ENCODE data around the gene LRTM2.
"Not testable (repeated sequence)": the region's sequence is repeated elsewhere in the genome, so short reads cannot be mapped to it uniquely, and the experiment has no call there.

LRTM2 gene

DNA sequence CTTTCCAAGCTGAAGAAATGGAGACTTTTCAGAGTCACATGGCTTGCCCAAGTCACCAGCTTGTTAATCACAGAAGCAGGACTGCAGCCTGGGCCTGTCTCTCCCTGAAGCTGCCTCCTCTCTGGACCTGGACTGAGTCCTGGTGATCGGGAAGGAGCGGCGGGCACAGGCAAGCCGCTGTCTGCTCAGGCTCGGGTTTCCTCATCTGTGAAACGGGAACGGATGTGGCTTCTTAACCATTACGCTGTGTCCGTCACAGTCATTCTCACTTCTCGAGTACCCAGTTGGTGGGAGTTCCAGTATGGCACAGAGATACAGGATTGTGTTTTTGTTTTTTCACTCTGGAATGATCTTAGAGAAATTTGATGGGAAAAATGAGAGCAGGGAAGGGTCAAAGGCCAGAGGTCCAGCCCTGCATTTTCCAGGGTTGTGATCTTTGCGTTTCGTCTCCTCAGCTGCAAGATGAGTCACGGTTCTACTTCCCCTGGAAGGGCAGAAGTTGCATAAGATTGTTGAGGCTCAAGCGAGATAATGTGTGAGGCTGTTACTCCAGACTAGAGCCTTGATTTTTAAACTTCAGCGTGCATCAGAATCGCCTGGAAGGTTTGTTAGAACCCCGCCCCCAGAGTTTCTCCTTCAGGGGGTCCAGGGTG lies 7.6 kb upstream of the LRTM2 start:
- DNase-seq: no peak

DNA sequence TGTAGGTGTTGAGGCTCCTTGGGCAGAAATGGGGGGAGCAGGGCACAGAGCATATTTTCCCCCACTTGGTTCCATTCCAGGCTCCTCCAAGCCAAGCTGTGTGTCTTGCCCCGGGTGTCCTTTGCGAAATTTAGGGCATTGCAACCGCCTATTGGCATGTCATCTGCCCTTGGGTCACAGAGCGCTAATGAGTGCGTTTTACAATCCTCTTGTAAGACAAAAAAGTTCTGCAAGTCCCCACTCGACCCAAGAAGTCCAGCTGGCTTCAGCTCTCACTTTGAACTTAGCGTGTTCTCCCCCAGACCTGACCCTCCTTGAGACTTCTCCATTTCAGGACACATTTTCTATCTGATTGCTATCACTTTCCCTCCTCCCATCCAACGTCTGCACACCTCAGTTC lies 6.1 kb upstream of the LRTM2 start:
- no peak for DNase-seq

DNA sequence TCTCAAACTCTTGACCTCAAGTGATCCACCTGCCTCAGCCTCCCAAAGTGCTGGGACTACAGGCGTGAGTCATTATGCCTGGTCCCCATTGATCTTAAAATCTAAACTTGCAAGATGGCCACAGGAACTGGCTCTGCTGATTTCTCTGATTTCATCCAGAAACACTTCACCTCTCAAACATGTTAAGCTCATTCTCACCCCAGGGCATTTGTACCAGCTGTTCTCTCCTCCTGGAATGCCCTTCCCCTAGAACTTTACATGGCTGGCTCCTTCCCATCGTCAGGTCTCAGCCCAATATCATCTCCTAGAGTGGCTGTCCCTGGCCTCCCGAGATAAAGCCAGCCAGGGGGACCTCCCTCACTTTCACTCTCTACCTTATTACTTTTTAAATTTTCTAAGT lies 5.3 kb upstream of the LRTM2 start:
- DNase-seq: no peak

DNA sequence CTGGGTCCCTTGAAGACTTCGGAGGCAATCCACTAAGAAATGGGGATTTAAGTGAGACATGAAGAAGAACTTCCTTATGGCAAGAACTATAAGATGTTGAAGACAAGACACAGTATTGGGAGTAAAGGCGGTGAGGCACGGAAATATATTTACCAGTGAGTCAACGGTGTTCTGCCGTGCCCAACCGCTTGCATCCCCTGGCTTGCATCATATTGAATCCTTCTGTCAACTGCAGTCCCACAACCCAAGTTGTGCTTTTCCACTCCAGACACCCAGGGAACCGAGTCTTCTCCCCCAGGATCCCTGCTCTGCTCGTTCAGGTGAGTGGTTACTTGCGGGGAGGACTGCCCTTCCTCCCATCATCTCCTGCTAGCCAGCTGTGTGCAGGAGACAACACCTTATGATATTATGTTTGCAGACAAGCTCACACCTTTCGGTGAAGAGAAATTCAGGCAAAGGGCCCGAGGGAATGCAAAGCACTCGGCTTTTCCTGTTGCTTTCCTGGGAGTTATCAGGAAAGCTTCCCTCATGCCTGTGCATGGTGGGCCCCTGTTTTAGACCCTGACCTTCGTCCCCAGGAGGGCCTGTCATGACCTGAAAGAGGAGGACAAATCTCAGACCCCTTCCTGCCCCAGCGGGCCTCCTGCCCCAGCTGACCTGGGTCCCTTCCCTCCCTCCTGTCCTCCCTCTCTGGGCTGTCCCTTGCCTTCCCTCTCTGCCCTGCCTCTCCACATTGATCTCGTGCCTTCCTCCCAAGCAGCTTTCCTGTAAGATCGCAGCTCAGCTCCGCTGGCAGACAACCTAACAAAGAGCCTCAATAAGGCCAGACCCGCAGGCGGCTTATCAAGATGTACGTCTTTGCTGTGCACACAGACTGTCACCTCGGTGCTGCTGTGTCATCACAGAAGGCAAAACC lies 4.3 kb upstream of the LRTM2 start:
- DNase-seq: no peak

DNA sequence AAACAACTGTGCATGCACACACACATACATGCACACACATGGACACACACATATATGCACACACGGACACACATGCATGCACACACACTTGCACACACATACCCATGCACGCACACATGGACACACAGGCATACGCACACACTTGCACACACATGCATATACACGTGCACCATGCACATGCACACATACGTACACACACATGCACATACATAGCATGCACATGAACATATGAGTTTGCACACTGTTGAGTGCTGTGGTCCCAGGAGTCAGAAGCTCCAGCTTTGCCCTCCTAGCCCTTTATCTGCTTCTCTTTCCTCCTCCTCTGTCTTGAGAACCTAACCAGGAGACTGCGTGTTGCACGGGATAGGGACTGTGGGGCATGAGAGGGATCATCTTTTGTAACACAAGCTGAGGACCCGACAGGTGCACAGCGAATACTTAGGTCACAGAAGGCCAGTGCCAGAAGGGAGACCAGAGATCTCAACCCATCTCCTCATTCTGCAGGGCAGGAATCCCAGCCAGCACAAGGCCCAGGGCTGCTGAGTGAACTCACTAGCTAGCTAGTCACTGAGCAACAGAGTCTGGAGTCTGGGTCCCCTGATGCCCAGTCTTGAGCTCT lies 3.5 kb upstream of the LRTM2 start:
- no peak for DNase-seq

DNA sequence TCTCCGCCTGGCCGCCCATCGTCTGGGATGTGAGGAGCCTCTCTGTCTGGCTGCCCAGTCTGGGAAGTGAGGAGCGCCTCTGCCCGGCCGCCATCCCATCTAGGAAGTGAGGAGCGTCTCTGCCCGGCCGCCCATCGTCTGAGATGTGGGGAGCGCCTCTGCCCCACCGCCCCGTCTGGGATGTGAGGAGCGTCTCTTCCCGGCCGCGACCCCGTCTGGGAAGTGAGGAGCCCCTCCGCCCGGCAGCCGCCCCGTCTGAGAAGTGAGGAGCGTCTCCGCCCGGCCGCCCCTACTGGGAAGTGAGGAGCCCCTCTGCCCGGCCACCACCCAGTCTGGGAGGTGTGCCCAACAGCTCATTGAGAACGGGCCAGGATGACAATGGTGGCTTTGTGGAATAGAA lies 2.4 kb upstream of the LRTM2 start:
- not testable (repeated sequence) for DNase-seq

DNA sequence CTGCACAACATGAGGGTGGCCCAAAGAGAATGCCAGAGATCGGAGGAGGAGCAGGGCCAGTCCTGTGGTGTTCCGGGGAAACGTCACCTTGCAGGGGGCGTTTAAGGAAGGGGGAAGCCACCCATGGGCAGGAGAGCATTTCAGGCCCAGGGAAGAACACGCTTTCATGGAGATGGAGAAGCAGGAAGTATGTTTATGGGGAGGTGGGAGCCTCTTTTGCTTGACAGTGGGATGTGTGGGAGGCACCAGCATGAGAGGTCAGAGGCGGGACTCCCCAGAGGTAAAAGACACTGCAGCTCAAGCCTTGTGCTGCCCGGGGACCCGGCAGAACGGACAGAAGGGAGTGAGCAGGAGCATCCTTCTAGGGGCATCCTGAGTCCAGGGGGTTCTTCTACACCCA lies 1.3 kb upstream of the LRTM2 start:
- no peak for DNase-seq

DNA sequence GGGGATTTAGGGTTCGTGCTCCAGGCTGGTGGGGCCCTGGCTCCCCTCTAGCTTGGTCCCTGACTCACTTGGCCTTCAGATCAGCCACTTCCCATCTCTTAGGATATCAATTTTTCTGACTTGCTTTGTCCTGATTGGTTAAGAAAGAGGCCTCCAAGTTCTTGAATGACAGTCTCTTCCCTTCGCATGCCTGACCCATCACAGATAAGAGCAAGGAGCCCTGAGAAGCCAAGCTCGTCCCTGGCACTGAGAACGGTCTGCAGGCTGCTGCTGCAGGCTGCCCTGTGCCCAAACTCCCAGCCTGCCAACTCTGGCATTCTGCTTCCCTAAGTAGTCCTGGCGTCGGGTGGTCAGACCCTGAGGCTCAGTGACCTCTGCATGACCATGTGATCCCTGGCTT lies 794 bp upstream of the LRTM2 start:
- DNase-seq: no peak

DNA sequence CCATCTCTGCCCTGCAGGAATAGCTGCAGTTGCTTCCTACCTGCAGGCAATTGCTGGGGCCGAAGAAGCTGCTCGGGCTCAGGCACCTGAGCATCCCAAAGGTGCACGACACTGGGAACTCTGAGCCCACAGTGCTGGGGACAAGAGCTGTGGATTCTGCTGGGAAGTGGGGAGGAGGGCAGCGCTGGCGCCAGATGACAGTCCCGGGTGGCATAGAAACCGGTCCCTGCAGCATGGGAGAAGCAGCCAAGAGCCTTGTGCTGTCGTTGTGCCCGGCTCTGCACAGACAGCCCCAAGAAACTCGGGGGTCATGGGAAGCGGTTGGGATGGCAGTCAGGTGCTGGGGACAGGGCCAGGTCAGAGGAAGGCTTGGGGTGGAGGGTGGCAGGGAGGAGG lies 529 bp downstream of the LRTM2 start:
- DNase-seq: no peak

DNA sequence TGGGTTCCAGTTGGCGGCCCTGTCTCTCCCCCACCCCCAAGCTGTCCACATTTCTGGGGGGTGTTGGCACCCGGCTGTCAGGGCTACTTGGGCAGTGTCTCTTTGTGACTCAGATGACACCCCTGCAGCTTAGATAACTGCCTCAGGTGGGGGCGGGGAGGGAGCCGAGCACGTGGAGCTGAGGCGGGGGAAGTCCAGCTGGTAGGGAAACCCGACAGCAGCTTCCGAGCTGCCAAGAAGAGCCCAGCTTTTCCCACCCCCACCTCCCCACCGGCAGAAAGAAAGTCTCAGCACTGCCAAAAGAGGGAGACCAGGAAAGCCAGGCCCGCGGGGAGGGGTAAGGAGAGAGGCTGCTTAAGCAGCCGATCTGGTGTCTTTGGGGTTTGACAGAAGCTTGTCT lies 1.4 kb downstream of the LRTM2 start:
- DNase-seq: no peak

DNA sequence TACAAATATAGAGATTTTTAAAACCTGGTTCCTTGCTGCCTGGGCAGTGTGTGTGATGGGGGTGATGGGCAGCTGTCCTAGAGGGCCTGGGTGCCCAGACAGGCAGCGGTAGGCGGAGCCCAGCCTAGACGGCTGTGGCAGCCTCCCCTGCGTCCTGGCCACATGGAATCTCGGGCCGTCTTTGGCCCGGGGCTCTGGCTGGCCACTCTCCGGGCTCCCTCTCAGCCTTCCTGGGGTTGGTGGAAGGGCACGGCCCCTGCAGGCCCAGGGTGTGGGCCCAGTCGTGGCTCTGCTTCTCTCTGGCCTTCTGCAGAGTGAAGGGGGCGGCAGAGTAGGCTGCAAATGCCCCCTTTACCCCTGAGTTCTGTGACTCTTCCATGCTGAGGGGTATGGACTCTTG lies 2.3 kb downstream of the LRTM2 start:
- DNase-seq: no peak

DNA sequence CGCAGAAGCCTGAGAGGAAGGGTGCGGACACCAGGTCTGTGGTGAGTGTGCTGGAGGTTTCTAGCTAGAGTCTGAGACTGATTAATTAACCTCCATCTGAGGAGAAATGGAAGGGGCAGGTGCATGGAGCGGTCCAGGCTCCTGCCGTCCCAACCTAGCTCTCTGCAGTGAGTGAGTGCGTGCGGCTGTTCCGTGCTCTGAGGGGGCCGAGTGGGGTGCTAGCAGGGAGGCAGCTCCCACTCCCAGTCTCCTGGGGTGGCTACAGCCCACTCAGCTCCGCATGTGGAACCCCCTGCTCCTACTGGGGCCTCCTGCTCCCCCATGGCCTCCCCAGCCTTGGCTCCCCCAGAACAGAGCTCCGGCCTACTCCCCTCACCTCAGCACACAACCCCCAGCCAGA lies 2.9 kb downstream of the LRTM2 start:
- no peak for DNase-seq

DNA sequence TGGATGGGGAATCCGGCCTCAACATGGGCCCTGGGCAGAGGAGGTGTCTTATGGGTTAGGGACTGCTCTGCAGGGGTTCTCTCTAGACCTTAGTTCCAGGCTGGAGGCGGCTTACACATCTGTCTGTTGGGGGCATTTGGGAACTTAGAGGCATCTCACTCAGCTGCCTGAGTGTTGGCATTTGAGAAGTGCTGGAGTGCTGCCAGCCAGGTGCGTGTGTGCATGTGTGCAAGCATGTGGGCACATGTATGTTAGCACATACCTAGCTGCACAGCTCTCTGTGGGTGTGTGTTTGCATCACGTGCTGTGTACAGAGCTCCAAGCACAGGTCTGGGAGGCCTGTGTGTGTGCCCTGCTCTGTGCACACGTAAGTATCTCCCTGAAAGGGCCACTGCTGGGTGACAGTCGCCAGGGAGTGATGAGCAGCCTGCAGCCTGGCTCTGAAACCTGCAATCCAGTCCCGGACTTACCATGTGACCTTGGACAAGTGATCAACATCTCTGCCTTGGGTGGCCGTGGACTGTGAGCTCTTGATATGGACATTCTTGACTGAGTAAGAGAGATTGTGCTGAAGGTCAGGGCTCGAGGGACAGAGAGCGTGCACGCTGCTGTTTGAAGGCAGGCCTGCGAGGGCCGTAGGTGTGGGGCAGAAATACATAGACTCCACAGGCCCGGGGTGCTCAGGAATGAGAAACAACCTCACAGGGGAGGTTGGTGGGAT lies 5.2 kb downstream of the LRTM2 start:
- DNase-seq: no peak

DNA sequence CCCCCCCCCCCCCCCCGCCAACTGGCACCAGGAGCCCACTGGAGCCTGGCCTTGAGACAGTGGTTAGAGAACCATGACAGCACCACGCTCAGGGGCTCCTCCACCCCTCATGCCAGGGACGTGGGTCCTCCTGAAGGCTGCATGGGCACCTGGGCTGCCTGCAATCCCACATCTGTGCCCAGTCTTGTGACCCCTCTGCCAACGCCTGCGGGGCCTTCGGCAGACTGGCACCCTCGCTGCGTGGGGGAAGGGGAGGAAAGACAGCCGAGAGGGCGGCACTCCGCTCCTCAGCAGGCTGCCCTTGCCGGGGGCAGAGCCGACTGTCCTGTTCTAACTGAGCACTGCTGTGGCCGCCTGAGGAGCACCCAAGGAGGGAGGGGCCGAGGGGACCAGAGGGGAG lies 6.0 kb downstream of the LRTM2 start:
- DNase-seq: no peak

DNA sequence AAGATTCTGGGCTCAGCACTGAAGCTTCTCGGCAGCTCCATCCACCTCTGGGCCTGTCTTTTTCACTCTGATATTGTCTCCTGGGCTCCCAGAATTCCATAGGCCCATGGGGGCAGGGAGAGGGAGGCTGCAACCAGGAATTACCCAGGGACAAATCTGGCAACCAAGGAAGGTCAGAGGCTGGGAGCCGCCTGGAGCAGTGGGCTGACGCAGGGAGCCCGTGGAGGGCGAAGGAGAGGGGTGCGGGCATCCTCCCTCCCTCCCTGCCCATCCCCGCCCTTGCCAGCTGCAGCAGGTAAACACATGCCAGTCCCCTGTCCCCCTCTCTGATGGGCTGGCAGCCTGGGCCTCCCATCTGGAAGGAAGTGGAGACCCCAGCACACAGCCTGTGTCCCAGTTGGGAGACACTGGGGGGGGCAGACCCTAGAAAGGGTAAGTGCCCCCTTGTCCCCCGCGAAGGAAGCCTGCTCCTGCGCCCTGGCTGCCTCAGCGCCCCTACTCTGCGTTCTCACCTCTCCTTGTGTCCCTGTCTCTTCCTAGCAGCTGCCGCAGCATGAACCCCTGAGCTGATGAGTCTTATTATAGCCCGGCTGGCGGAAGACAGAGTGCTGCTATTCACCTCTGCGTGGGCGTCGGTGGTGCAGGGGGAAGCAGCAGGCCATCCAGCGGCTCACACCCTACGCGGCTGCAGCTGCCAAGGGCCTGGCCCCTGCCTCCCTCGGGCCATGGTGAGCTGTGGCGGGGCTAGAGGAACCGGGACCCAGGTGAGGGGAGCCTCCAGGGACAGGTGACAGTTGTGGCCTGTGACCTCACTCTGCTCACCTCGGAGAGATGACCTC lies 6.7 kb downstream of the LRTM2 start:
- no peak for DNase-seq

DNA sequence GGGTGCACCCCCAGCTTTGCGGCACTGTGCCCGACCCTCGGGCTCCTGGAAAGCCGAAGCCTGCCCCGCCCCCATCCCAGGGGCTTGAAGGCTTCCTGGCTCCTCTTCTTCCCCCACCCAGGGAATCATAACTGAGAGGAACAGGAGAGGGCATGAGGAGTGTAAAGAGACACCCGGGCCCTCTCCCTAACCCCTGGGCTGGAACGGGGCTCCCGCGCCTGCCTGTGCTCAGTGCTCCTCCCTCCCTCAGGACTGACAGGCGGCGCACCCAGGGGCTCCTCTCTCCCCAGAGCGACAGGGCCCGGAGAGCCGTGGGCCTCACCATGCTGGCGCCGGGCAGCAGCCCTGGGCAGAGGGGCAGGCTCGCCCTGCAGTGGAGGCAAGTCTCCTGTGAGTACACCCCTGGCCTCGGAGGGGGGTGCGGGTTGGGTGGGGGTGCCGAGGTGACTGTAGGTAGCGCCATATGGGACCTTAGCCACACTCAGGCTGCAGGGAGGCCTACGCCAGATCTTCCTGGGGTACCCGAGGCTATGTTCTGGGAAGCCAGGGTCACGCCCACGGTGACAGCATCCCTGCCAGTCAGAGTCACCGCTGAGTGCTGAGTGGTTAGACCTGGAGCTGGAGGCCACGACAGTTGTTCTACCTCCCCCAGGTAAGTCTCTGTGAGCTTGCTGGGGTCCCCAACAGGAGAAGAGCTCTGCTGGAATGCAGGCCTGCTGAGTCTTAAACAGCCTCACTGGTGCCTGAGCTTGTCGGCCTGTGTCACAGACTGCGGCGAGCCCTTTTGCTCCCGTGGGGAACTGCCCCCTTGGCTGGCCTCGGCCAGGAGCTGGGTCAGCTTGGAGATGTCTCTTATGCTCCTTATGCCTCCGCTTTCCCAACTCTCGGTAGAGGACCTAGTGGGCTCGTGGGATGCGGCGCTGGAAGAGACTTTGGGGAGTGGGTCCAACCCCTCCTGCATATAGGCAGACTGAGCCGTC lies 7.8 kb downstream of the LRTM2 start:
- DNase-seq: no peak

DNA sequence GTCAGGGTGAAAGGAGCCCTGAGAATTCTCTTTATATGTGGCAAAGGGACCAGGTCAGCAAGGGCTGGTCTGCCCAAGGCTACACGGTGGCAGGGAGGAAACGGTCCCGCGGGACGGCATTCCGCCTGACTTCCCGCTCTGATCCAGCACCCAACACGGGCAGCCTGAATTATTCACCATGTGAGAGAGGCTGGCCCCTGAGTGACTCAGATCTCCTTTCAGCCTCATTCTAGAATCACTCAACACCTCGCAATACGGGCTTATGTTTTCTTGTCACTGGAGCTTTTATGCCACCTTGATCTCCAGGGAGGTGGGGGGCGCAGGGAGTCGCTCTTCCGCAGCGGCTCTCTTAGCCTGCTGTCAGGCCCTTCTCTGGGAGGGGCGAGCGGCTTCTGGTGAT lies 8.5 kb downstream of the LRTM2 start:
- DNase-seq: no peak

DNA sequence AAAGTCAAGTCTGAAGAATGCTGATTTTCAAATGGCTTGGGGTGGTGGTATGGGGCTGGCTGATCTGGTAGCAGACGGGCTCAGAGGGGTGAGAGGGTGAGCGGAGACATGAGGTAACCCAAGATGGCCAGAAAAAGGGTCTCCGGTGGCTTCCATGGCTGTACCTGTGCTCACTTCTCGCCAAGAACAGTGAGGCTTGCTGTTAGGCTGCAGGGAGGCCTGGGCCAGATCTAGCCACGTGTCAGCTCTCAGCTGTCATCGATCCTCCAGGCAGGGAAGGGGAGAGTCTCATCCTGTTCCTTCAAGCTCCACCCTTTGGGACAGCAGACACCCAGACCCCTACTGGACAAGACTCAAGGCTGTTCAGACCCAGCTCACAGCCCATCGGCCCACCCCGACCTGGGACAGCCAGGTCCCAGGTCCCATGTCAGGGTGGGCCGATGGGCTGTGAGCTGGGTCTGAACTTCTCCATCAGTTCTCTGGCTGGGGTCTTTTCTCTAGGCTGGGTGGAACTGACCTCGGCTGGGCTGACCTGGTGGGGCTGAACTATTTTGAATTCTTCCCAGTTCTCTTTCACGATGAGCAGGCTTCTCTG lies 9.0 kb downstream of the LRTM2 start:
- no peak for DNase-seq

DNA sequence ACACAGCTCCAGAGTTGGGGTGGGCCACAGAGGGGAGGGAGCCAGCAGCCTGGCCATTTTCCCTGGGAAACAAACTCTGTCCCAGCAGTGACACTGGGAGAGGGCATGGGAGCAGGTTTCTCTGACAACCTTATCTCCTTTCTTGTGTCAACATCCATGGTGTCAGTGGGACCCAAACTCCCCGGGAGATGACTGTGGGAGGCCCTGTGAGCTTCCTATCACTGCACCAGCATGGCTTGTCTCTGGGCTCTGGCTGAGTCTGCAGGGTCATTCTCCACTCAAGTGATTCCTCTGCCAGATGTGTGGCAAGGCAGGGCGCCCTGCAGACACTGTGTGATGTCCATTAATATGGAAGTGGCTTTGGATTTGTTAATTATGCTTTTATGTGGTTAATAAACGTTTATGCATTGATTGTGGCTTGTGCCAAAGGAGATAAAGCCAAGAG lies 10.1 kb downstream of the LRTM2 start:
- DNase-seq: no peak

Measured in right hindlimb (tissue), 1 donor.